DOHH2 (cell line): ENCODE data around the gene POLE3.
A peak's percentile ranks its signal among the peaks of the same experiment; 100 is the strongest.

Experiments
- H3F3A ChIP-seq: fragments of 200-600 bp; sonication (generic), shearing (Covaris generic); 2 replicates; pipeline ENCODE4 v1.6.0; 2016; ENCODE audit warnings: antibody characterized with exemption, mild to moderate bottlenecking; ENCODE audit not compliant: control insufficient read depth, insufficient read depth
- H3K27ac ChIP-seq: fragments of 200-600 bp; sonication (generic); 2 replicates; pipeline ENCODE4 v1.5.1; 2014; ENCODE audit warnings: low read depth, mild to moderate bottlenecking, low read length, moderate library complexity
- H3K27me3 ChIP-seq: fragments of 200-600 bp; sonication (generic); 2 replicates; pipeline ENCODE4 v1.6.1; 2014; ENCODE audit warnings: mild to moderate bottlenecking, low read length, mixed read lengths; ENCODE audit not compliant: control insufficient read depth
- H3K36me3 ChIP-seq: fragments of 200-600 bp; sonication (generic); 2 replicates; pipeline ENCODE4 v1.6.1; 2014; ENCODE audit warnings: mild to moderate bottlenecking, low read length, moderate library complexity, mixed read lengths; ENCODE audit not compliant: control insufficient read depth
- H3K4me1 ChIP-seq: fragments of 200-600 bp; sonication (generic); 2 replicates; pipeline ENCODE4 v1.6.1; 2014; ENCODE audit warnings: mild to moderate bottlenecking, low read length, mixed read lengths; ENCODE audit not compliant: control insufficient read depth
- H3K4me2 ChIP-seq: fragments of 200-600 bp; sonication (generic); 2 replicates; pipeline ENCODE4 v1.6.0; 2014; ENCODE audit warnings: mild to moderate bottlenecking, low read length, moderate library complexity
- H3K4me3 ChIP-seq: fragments of 200-600 bp; sonication (generic); 2 replicates; pipeline ENCODE4 v1.5.1; 2014; ENCODE audit warnings: mild to moderate bottlenecking, low read length, mixed read lengths
- H3K79me2 ChIP-seq: fragments of 200-600 bp; sonication (generic); 2 replicates; pipeline ENCODE4 v1.6.1; 2014; ENCODE audit warnings: mild to moderate bottlenecking, low read length, mixed read lengths; ENCODE audit not compliant: control insufficient read depth
- H3K9me2 ChIP-seq: fragments of 200-600 bp; sonication (generic); replicated peaks from 2 replicates; pipeline ENCODE4 v1.6.1; 2014; ENCODE audit warnings: mild to moderate bottlenecking, low read length, mixed read lengths; ENCODE audit not compliant: control insufficient read depth
- H3K9me3 ChIP-seq: fragments of 200-600 bp; sonication (generic); 2 replicates; pipeline ENCODE4 v1.6.1; 2014; ENCODE audit warnings: antibody characterized with exemption, low read length, mixed read lengths; ENCODE audit not compliant: control insufficient read depth, insufficient read depth
- H4K20me1 ChIP-seq: fragments of 200-600 bp; sonication (generic); 2 replicates; pipeline ENCODE4 v1.6.0; 2014; ENCODE audit warnings: low read depth, mild to moderate bottlenecking, antibody characterized with exemption, low read length, moderate library complexity; ENCODE audit not compliant: control insufficient read depth, insufficient read depth
- EZH2phosphoT487 ChIP-seq: fragments of 200-600 bp; sonication (generic); IDR thresholded peaks from 2 replicates; pipeline ENCODE4 v1.6.1; 2017; ENCODE audit warnings: borderline replicate concordance, mild to moderate bottlenecking, antibody characterized with exemption, low read length, moderate library complexity, mixed read lengths
- TF ChIP-seq, protein P1 (sequence below): fragments of 200-600 bp; sonication (generic); IDR thresholded peaks from one replicate; pipeline ENCODE4 v1.5.1; 2014; ENCODE audit warnings: antibody characterized with exemption, mild to moderate bottlenecking, low read depth, low read length; ENCODE audit not compliant: poor library complexity, severe bottlenecking

The POLE3 gene

DNA sequence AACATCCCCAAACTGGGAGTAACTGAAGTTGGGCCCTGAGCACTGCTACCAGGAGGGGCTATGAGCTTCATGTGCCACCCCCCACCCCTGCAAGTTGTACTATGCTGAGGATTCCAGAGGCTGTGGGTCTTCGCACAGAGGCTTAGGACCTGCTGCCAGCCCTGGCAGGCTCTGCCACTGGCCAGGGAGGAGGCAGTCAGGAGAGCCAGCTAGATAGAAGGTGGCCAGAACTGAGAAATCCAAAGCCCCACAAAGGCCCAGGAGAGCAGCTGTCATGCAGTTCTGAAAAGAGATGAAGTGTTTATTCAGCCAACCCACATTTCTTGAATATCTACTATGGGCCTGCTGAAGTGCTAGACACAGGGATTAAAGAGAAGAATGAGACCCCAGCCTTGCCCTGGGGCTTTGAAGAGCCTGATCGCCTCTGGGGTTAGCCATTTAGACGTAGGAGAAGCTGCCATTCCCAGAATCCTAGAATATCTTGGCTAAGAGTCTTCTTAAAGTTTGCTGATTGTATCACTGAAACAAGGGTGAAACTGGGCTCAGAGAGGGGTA is 10.8 kb downstream of the POLE3 start:
- TF ChIP-seq, protein P1, sequence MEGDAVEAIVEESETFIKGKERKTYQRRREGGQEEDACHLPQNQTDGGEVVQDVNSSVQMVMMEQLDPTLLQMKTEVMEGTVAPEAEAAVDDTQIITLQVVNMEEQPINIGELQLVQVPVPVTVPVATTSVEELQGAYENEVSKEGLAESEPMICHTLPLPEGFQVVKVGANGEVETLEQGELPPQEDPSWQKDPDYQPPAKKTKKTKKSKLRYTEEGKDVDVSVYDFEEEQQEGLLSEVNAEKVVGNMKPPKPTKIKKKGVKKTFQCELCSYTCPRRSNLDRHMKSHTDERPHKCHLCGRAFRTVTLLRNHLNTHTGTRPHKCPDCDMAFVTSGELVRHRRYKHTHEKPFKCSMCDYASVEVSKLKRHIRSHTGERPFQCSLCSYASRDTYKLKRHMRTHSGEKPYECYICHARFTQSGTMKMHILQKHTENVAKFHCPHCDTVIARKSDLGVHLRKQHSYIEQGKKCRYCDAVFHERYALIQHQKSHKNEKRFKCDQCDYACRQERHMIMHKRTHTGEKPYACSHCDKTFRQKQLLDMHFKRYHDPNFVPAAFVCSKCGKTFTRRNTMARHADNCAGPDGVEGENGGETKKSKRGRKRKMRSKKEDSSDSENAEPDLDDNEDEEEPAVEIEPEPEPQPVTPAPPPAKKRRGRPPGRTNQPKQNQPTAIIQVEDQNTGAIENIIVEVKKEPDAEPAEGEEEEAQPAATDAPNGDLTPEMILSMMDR, result no peak
- no peak for TF ChIP-seq EZH2phosphoT487
- Histone ChIP-seq H3K27me3 (no peaks in the 10 kb centered on the region), H3K27ac (no peak overlapping the region), H3K4me1 (peaks cover 12% of the 10 kb centered on the region), H3K36me3 (no peaks in the 10 kb centered on the region), H3K4me2 (peak overlapping the region; percentile 66), H3F3A (peaks cover 5% of the 10 kb centered on the region; the same call in 1 of the 2 replicates), H4K20me1 (no peaks in the 10 kb centered on the region), H3K4me3 (no peak overlapping the region; the same call in 1 of the 2 replicates), H3K9me2 (no peaks in the 10 kb centered on the region), H3K9me3 (no peaks in the 10 kb centered on the region), H3K79me2 (peaks cover 3% of the 10 kb centered on the region; the same call in 1 of the 2 replicates)

DNA sequence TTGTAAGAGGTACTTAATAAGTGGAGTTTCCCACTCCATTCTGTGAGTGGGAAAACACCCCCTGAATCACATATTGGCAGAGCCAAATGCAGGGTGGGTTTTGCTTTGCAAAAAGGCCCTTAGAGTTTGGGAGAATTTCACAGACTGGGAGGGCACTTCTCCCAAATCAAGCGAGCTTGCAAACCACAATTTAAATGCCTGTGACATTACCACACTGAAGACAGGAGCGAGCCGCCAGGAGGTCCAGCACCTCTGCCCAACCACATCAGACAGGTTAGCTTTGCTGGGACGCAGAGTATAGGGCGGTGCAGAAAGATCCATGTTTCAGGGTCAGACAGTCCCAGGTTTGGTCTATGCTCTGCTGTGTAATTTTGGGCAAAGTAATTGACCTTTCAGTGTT is 11.7 kb downstream of the POLE3 start:
- Histone ChIP-seq H3K4me1 (peaks cover 12% of the 10 kb centered on the region), H3K27ac (no peak overlapping the region), H3F3A (peaks cover 2% of the 10 kb centered on the region; the same call in 1 of the 2 replicates), H3K4me2 (no peak overlapping the region), H4K20me1 (no peaks in the 10 kb centered on the region), H3K4me3 (no peak overlapping the region), H3K36me3 (no peaks in the 10 kb centered on the region), H3K9me3 (no peaks in the 10 kb centered on the region), H3K79me2 (peaks cover 3% of the 10 kb centered on the region; the same call in 1 of the 2 replicates), H3K27me3 (no peaks in the 10 kb centered on the region), H3K9me2 (no peaks in the 10 kb centered on the region)
- TF ChIP-seq, protein P1, result no peak
- TF ChIP-seq EZH2phosphoT487, result no peak

DNA sequence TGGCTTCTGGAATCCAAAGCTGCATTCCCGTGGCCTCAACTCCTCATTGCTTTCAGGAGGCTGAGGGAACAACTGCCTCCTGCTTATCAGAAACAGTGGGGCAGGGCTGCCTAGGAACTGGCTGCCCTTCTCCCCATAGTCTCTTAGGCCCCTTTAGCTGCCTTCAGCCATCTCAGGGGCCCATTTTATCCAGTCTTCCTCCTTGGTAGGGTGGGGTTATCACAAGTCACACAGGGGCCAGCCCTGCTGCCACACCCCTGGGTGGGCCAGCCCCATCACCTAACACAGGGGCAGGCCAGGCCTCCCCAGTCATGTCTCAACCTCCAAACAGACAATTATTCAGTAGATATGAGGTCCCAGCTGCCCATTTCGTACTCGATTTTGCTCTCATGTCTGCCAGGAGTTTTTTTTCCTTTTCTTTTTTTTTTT is 13.3 kb downstream of the POLE3 start:
- Histone ChIP-seq H3K36me3 (no peaks in the 10 kb centered on the region), H3K79me2 (peaks cover 3% of the 10 kb centered on the region; the same call in 1 of the 2 replicates), H4K20me1 (no peaks in the 10 kb centered on the region), H3K9me2 (no peaks in the 10 kb centered on the region), H3K27me3 (no peaks in the 10 kb centered on the region), H3K27ac (no peak overlapping the region), H3K9me3 (no peaks in the 10 kb centered on the region), H3F3A (no peaks in the 10 kb centered on the region), H3K4me3 (no peak overlapping the region), H3K4me1 (peaks cover 12% of the 10 kb centered on the region), H3K4me2 (no peak overlapping the region)
- TF ChIP-seq, protein P1, result no peak
- no peak for TF ChIP-seq EZH2phosphoT487
